HG03469 (cell line): ENCODE results near the gene YTHDF2.
"Not testable (repeated sequence)": the region's sequence is repeated elsewhere in the genome, so short reads cannot be mapped to it uniquely, and the experiment has no call there.

Source experiments
- ATAC-seq: cut with Tn5 transposase; IDR thresholded peaks from one replicate; pipeline ENCODE4 v1.9.1; 2021; ENCODE audit warnings: mild to moderate bottlenecking, moderate library complexity, moderate number of reproducible peaks; ENCODE audit not compliant: unreplicated experiment

The YTHDF2 gene

GRCh38 chr1:28736450-28737306, at the start of gene YTHDF2:
YTHDF2 (plus strand) TSS chr1:28736940; CDS start chr1:28737121, 181 bp downstream.
- peak; percentile 66 for ATAC-seq

- not testable (repeated sequence) for ATAC-seq
These were observed 45.1 kb upstream of the YTHDF2 start for GRCh38 chr1:28691627-28692026.

- no peak for ATAC-seq
These were observed 33.1 kb upstream of the YTHDF2 start for GRCh38 chr1:28703629-28704028.

GRCh38 chr1:28716336-28716735, 20.4 kb upstream of the YTHDF2 start:
- no peak for ATAC-seq

- no peak for ATAC-seq
These were observed 18.6 kb upstream of the YTHDF2 start for GRCh38 chr1:28718166-28718565.

- ATAC-seq: no peak
These were observed 18.0 kb upstream of the YTHDF2 start for GRCh38 chr1:28718586-28719331.

- ATAC-seq: no peak
These were observed 17.5 kb upstream of the YTHDF2 start for GRCh38 chr1:28719332-28719619.

GRCh38 chr1:28720376-28720775, 16.4 kb upstream of the YTHDF2 start:
- ATAC-seq: no peak

GRCh38 chr1:28721927-28722326, 14.8 kb upstream of the YTHDF2 start:
- not testable (repeated sequence) for ATAC-seq

- not testable (repeated sequence) for ATAC-seq
These were observed 11.4 kb upstream of the YTHDF2 start for GRCh38 chr1:28725365-28725764.

GRCh38 chr1:28735961-28736449, 735 bp upstream of the YTHDF2 start:
- no peak for ATAC-seq

- no peak for ATAC-seq
These were observed 780 bp downstream of the YTHDF2 start for GRCh38 chr1:28737307-28738132.

- no peak for ATAC-seq
These were observed 3.4 kb downstream of the YTHDF2 start for GRCh38 chr1:28740118-28740517.

- no peak for ATAC-seq
These were observed 7.4 kb downstream of the YTHDF2 start for GRCh38 chr1:28744184-28744583.

- no peak for ATAC-seq
These were observed 9.0 kb downstream of the YTHDF2 start for GRCh38 chr1:28745653-28746173.

- ATAC-seq: no peak
These were observed 13.6 kb downstream of the YTHDF2 start for GRCh38 chr1:28750330-28750729.

- not testable (repeated sequence) for ATAC-seq
These were observed 14.1 kb downstream of the YTHDF2 start for GRCh38 chr1:28750771-28751294.

GRCh38 chr1:28751315-28752060, 14.7 kb downstream of the YTHDF2 start:
- ATAC-seq: no peak

GRCh38 chr1:28755701-28756100, 19.0 kb downstream of the YTHDF2 start:
- no peak for ATAC-seq

GRCh38 chr1:28756846-28757245, 20.1 kb downstream of the YTHDF2 start:
- no peak for ATAC-seq
